DND-41 (cell line): ENCODE data around the gene PSKH1.

ENCODE experiments used
- EZH2 ChIP-seq: IDR thresholded peaks from 3 replicates; pipeline ENCODE4 v1.6.1; 2012; ENCODE audit warnings: borderline replicate concordance, low read depth, mild to moderate bottlenecking, moderate library complexity, low read length, inconsistent platforms; ENCODE audit not compliant: severe bottlenecking
- TF ChIP-seq, protein P1 (sequence below): IDR thresholded peaks from 2 replicates; pipeline ENCODE4 v1.5.1; 2012; ENCODE audit warnings: borderline replicate concordance, low read length, moderate library complexity, mild to moderate bottlenecking; ENCODE audit not compliant: poor library complexity, severe bottlenecking; ENCODE audit errors: extremely low read depth

DNA sequence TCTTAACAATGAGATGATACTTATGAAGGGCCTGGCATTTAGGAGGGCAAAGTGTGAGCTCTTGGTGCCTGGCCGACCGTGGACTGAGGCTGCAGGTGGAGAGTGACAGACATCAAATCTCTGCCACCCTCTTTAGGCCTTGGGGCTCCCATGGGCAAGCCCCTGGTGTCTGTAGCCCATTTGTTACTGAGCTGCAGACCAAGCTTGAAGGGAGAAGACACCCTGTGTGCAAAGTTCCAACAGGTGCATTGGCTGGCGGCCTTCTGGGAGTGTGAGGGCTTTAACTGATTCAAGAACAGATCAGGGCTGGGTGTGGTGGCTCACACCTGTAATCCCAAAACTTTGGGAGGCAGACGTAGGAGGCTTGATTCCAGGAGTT, 39.4 kb downstream of the PSKH1 start:
- TF ChIP-seq, protein P1, sequence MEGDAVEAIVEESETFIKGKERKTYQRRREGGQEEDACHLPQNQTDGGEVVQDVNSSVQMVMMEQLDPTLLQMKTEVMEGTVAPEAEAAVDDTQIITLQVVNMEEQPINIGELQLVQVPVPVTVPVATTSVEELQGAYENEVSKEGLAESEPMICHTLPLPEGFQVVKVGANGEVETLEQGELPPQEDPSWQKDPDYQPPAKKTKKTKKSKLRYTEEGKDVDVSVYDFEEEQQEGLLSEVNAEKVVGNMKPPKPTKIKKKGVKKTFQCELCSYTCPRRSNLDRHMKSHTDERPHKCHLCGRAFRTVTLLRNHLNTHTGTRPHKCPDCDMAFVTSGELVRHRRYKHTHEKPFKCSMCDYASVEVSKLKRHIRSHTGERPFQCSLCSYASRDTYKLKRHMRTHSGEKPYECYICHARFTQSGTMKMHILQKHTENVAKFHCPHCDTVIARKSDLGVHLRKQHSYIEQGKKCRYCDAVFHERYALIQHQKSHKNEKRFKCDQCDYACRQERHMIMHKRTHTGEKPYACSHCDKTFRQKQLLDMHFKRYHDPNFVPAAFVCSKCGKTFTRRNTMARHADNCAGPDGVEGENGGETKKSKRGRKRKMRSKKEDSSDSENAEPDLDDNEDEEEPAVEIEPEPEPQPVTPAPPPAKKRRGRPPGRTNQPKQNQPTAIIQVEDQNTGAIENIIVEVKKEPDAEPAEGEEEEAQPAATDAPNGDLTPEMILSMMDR, result no peak
- no peak for TF ChIP-seq EZH2
